NCI-H524 treated with DMSO at 0.1 percent for 48 hours (cell line): ENCODE results near the gene TLE3.

Experiments
- DNase-seq: peaks from one replicate; lab custom pipeline; 2025; lab: John Stamatoyannopoulos, UW

The TLE3 gene

GRCh38 chr15:70027518-70027917 is 70.2 kb downstream of the TLE3 start:
- DNase-seq: no peak

- DNase-seq: no peak
Measured at GRCh38 chr15:70026991-70027390, 70.7 kb downstream of the TLE3 start.

DNA sequence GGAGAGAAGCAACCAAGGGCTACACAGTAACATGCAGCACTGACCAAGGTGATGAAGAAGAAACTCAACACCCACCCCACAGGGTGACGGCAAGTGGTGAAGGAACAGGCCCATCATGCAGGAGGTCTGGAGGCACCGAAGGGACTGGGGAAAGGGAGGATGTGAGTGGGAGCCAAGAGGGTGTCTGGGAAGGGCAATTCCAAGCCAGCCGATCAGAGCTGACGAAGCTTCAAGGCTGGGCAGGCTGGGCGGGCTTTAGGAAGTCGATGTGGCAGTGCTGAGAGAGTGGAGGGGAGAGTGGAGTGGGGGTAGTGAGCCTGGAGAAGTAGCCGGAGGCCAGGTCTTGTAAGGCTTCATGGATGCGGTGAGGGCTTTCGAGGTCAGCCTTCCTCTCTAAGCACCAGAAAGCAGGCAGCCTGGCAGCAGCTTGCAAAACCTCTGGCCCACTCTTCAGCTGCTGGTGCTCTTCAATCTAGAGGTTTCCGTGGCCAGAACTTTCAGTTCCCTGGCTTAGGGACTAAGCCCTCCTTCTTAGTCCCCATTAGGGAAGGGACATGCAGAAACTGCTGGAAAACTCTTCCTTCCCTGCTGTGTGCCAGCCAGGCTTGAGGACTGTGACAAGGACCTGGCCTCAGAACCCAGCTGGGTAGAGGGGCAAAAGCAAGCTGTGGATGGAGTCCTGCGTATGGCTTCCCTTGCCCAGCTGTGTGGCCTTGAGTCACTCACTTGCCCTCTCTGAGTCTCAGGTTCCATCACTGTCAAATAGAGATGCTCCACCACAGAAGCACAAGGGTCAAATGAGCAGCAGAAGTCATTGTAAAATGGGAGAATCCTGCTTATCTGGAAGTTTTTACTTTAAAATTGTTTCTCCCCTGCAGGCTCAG is 72.1 kb downstream of the TLE3 start:
- DNase-seq: no peak

DNA sequence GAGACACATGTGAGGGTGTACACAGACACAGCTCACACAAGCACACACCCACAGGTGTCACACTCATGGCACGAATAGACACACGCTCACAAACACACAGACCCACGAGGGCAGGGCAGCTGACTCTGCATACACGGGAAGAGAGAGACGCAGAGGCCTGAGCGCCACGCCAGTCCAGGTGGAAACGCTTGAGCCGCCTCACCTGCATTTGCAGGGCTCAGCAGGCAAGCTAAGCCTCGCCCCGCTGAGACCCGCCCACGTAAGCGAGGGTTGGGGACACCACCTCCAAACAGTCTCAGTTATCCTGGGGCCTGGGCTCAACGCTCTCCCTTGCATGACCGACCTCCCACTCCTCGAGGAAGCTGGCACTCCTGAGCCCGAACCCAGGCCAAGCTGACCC is 73.2 kb downstream of the TLE3 start:
- no peak for DNase-seq

GRCh38 chr15:70023769-70024491 is 73.8 kb downstream of the TLE3 start:
- no peak for DNase-seq

- no peak for DNase-seq
Measured at GRCh38 chr15:70023064-70023768, 74.5 kb downstream of the TLE3 start.

DNA sequence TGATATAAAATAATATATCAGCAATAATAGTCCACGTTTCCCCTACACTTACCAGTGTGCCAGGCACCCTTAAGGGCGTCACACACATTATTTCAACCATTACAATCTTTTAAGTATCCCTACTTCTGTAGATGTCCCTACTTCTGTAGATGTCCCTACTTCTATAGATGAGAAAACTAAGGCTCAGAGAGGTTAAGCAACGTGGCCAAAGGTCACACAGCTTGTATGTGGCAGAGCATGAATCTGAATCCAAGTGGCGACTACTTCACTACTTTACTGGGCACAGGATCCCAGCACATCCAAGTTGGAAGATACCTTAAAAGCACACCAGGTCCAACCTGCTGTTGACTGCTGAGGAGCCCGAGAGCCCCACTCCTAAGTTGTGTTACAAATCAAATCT is 77.5 kb downstream of the TLE3 start:
- DNase-seq: no peak

DNA sequence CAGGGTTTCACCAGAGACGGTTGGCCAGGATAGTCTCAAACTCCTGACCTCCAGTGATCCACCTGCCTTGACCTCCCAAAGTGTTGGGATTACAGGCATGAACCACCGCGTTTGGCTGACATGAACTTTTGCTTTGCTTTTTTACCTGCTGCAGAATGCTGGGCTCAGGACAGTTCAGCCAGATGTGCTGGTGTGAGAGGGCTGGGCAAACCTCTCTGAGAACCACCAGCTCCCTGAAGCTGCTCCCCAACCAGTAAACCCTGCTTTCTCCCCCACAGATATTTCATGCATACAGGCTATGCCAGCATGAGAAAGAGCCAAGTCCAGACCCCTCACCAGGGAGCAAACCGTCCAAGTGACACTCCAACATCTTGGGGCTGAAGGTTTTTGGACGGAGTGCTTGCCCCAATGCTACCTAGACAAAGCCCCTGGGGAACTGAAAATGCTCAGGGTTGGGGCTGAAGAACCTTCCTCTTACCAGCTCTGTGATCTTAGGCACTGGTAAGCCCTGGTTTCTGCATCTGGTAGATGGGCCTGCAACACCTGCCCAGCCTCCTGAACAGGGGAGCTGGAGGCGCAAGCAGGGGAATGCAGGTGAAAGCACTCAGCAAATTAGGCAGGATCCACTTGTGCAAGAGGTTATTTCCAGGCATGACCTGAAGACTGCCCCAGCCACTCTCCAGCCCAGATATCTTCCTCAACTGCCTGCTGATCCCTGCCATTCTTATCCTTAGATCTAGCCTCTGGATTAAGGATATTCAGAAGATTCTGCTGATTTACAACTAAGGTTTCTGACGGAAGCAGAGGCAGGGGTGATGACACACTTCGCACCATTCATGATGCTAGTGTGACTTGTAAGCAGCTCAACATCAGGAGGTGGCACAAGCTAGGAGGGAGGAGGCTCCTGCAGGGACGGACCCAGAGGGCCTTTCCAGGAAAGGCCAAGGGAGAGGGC is 78.8 kb downstream of the TLE3 start:
- DNase-seq: no peak

- no peak for DNase-seq
Measured at GRCh38 chr15:70017801-70018200, 79.9 kb downstream of the TLE3 start.

- no peak for DNase-seq
Measured at GRCh38 chr15:70017025-70017424, 80.7 kb downstream of the TLE3 start.

GRCh38 chr15:70016511-70016994 is 81.2 kb downstream of the TLE3 start:
- DNase-seq: no peak

DNA sequence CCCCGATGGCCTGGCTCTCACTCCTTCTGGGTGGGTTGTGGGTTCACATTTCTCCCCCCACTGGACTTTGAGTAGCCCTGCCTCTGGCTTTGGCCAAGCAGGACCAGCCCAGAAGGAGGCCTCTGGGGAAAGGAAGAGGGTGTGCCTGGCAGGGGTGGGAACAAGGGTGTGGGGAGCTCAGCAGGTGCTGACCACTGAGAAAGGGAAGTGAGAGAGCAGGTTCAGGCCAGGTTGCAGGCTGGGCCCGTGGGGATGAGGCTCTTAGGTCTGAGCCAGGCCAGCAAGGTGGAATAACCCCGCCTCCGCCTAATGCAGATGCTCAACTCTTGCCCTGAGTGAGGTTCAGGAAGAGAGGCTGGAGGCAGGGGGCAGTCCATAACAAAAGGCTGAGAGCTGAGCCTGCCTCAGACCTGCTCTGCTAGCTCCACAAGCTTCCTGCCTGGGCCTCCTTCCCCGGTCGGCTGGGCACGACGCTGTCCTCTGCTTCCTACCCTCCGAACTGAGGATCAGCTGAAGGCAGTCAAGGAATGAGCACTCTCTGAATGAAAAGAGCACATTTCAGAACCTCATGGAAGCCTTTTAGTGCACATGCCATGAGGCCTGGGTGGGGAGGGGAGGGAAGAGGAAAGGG is 82.7 kb downstream of the TLE3 start:
- DNase-seq: no peak

- DNase-seq: no peak
Measured at GRCh38 chr15:70014331-70014730, 83.4 kb downstream of the TLE3 start.

DNA sequence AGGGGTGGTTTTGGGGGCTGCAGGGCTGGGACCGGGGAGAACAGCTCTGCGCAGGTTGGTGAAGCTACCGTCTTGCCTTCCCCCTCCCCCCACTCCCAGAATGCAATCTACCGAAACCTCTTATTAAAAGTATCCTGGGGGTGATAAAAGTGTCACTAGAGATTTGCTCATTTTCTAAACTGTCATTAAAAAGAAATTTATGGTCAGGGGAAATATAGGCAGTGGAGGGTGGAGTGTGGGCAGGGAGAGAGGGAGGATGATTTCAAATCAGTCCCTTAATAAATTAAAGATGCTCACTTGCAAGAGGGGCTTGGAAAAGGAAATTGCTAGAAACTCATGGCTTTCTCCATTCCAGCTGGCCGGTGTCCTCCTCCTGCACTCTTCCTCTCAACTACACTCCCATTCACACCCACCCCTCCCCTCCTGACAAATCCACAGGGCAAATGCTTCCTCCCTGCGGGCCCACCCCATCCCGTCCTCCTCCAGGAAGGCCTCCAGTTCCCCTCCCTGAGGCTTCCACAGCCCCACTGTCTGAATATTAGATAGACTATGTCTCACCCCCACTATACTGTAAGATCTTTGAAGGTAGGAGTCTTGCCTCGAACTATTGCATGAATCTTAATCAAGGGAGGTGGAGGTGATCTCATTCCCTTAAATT is 83.9 kb downstream of the TLE3 start:
- no peak for DNase-seq

- DNase-seq: no peak
Measured at GRCh38 chr15:70012895-70013294, 84.8 kb downstream of the TLE3 start.

- DNase-seq: no peak
Measured at GRCh38 chr15:70008697-70009290, 88.9 kb downstream of the TLE3 start.

DNA sequence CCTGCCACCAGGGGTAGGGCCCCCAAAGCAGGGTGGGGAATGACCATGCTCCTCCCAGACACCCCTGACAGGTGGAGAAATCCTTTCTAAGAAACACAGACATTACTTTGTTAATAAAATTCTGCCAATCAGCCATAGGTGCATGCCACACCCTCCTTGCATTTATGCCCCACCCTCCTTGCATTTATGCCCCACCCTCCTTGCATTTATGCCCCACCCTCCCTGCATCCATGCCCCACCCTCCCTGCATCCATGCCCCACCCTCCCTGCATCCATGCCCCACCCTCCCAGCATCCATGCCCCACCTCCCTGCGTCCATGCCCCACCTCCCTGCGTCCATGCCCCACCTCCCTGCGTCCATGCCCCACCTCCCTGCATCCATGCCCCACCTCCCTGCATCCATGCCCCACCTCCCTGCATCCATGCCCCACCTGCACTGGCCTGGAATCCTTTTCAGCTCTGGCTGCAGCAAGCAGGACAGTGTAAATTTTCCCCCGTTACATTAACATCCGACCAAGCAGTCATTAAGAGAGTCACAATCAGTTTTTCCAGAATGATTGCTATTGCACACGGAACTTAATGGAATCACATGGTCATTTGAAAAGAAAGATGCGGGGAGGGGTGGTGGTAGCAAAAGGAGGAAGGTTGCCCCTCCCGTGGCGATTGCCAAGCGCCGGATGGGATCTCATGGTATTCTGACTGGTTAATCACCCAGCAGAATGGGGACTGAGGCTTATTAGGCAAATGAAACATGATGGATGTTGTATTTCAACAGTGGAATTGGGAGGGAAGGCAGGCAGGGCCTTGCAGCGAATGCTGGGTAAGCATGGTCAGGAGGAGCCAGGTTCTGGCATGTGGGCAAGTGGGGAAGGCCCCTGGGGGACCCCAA is 91.2 kb downstream of the TLE3 start:
- no peak for DNase-seq

DNA sequence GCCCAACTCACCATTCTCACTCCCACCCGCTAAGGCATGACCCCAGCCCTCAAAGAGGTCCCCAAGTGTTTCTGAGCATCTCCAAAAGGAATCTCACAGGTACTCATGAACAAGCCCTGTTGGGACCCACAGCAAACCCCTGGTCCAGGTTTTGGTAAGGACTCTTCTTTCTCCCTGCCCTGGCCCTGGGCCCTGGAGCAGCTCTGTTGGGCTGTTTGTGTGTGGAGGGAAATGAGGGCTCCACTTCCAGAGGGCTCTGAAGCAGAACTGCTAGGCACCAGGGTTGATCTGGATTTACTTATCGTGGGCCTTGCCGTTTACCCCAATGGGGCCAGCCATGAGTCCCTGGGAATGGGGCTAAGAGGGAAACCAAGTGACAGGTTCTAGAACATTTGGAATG is 92.9 kb downstream of the TLE3 start:
- no peak for DNase-seq

GRCh38 chr15:70002897-70003296 is 94.8 kb downstream of the TLE3 start:
- no peak for DNase-seq
